ENCODE data around the gene CDHR3. TPM values are rescaled to one million over a fixed set of nuclear protein-coding genes. Genes with fewer than 3 reads are reported as not detected.

CDHR3 gene
- polyA plus RNA-seq, 1 donor from 2014 or later = 2.9 TPM

DNA sequence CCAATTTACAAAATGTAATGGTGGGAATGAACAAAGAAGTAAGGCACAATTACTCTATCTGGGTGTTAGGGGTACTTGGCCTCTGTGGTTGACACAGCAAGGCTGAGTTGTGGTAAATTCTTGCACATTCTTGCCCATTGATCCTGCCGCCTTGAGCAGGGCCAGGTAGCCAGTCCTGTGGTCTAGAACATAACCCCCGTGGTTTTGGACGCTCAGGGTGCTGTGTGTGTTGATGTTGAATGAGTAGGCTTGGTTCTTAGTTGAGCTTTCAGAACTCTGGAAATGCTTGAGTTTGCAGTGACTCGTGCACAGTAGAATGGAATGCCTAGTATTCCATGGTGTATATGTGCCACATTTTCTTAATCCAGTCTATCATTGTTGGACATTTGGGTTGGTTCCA, 42.3 kb upstream of the CDHR3 start:
- no peak for TF ChIP-seq EZH2 (IDR thresholded peaks at IDR 0.05; ENCODE audit: borderline replicate concordance, insufficient read depth, low read length, poor library complexity, severe bottlenecking)
- TF ChIP-seq POLR2AphosphoS5 (IDR thresholded peaks at IDR 0.05) = no peak
- no peak for TF ChIP-seq EP300 (conservative IDR thresholded peaks at IDR 0.05; ENCODE audit: poor library complexity, severe bottlenecking)
- no peak for TF ChIP-seq SMC3 (conservative IDR thresholded peaks at IDR 0.05; ENCODE audit: poor library complexity)
- TF ChIP-seq, protein P1, sequence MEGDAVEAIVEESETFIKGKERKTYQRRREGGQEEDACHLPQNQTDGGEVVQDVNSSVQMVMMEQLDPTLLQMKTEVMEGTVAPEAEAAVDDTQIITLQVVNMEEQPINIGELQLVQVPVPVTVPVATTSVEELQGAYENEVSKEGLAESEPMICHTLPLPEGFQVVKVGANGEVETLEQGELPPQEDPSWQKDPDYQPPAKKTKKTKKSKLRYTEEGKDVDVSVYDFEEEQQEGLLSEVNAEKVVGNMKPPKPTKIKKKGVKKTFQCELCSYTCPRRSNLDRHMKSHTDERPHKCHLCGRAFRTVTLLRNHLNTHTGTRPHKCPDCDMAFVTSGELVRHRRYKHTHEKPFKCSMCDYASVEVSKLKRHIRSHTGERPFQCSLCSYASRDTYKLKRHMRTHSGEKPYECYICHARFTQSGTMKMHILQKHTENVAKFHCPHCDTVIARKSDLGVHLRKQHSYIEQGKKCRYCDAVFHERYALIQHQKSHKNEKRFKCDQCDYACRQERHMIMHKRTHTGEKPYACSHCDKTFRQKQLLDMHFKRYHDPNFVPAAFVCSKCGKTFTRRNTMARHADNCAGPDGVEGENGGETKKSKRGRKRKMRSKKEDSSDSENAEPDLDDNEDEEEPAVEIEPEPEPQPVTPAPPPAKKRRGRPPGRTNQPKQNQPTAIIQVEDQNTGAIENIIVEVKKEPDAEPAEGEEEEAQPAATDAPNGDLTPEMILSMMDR (IDR thresholded peaks at IDR 0.05; ENCODE audit: poor library complexity, severe bottlenecking) = no peak
- TF ChIP-seq TAF1 (IDR thresholded peaks at IDR 0.05; ENCODE audit: low read depth) = no peak
- TF ChIP-seq, protein P2, sequence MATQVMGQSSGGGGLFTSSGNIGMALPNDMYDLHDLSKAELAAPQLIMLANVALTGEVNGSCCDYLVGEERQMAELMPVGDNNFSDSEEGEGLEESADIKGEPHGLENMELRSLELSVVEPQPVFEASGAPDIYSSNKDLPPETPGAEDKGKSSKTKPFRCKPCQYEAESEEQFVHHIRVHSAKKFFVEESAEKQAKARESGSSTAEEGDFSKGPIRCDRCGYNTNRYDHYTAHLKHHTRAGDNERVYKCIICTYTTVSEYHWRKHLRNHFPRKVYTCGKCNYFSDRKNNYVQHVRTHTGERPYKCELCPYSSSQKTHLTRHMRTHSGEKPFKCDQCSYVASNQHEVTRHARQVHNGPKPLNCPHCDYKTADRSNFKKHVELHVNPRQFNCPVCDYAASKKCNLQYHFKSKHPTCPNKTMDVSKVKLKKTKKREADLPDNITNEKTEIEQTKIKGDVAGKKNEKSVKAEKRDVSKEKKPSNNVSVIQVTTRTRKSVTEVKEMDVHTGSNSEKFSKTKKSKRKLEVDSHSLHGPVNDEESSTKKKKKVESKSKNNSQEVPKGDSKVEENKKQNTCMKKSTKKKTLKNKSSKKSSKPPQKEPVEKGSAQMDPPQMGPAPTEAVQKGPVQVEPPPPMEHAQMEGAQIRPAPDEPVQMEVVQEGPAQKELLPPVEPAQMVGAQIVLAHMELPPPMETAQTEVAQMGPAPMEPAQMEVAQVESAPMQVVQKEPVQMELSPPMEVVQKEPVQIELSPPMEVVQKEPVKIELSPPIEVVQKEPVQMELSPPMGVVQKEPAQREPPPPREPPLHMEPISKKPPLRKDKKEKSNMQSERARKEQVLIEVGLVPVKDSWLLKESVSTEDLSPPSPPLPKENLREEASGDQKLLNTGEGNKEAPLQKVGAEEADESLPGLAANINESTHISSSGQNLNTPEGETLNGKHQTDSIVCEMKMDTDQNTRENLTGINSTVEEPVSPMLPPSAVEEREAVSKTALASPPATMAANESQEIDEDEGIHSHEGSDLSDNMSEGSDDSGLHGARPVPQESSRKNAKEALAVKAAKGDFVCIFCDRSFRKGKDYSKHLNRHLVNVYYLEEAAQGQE (IDR thresholded peaks at IDR 0.05; ENCODE audit: borderline replicate concordance) = no peak
- no peak for TF ChIP-seq RAD21 (conservative IDR thresholded peaks at IDR 0.05)
- TF ChIP-seq MXI1 (conservative IDR thresholded peaks at IDR 0.05; ENCODE audit: poor library complexity, severe bottlenecking) = no peak
- H3K4me2 ChIP-seq (ENCODE audit: low read length) = no peak overlapping the region
- peaks cover 7% of the 10 kb centered on the region for H3K9me3 ChIP-seq (ENCODE audit: low read length)
- H3K36me3 ChIP-seq (ENCODE audit: insufficient read depth, low read length) = no peaks in the 10 kb centered on the region
- H3K79me2 ChIP-seq (replicated peaks; ENCODE audit: insufficient read depth, low read length) = no peaks in the 10 kb centered on the region
- no peaks in the 10 kb centered on the region for H3F3A ChIP-seq (ENCODE audit: insufficient read depth, low read length, poor library complexity, severe bottlenecking)
- no peaks in the 10 kb centered on the region for H3K9me2 ChIP-seq (ENCODE audit: insufficient read depth, low read length)
- H3K4me3 ChIP-seq (ENCODE audit: low read length) = no peak overlapping the region
- H3K9ac ChIP-seq (ENCODE audit: low read length) = no peak overlapping the region
- no peaks in the 10 kb centered on the region for H4K20me1 ChIP-seq (ENCODE audit: insufficient read depth)
- no peak overlapping the region for H3K27ac ChIP-seq (ENCODE audit: low read length)
- H2AFZ ChIP-seq (ENCODE audit: low read depth, low read length) = no peak overlapping the region
- H3K27me3 ChIP-seq (ENCODE audit: insufficient read depth, low read depth, low read length) = no peaks in the 10 kb centered on the region

DNA sequence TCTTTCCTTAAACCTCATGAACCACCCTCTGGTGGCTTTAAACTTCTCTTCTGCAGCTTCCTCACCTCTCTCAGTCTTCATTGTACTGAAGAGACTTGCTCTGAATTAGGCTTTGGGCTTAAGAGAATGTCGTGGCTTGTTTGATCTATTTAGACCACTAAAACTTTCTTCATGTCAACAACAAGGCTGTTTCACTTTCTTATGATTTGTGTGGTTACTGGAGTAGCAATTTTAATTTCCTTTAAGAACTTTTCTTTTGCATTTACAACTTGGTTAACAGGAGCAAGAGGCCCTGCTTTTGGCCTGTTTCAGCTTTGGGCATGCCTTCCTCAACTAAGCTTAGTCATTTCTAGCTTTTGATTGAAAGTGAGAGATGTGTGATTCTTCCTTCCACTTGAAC, 38.1 kb upstream of the CDHR3 start:
- H3K27ac ChIP-seq (ENCODE audit: low read length) = no peak overlapping the region
- peaks cover 7% of the 10 kb centered on the region for H3K9me3 ChIP-seq (ENCODE audit: low read length)
- H3K79me2 ChIP-seq (replicated peaks; ENCODE audit: insufficient read depth, low read length) = no peaks in the 10 kb centered on the region
- no peaks in the 10 kb centered on the region for H3K9me2 ChIP-seq (ENCODE audit: insufficient read depth, low read length)
- no peaks in the 10 kb centered on the region for H3K36me3 ChIP-seq (ENCODE audit: insufficient read depth, low read length)
- no peak overlapping the region for H3K4me3 ChIP-seq (ENCODE audit: low read length)
- H3K27me3 ChIP-seq (ENCODE audit: insufficient read depth, low read depth, low read length) = no peaks in the 10 kb centered on the region
- no peaks in the 10 kb centered on the region for H3F3A ChIP-seq (ENCODE audit: insufficient read depth, low read length, poor library complexity, severe bottlenecking)
- no peak overlapping the region for H3K9ac ChIP-seq (ENCODE audit: low read length)
- no peak for TF ChIP-seq MXI1 (conservative IDR thresholded peaks at IDR 0.05; ENCODE audit: poor library complexity, severe bottlenecking)
- TF ChIP-seq, protein P2 (IDR thresholded peaks at IDR 0.05; ENCODE audit: borderline replicate concordance) = no peak
- no peak for TF ChIP-seq RAD21 (conservative IDR thresholded peaks at IDR 0.05)
- TF ChIP-seq POLR2AphosphoS5 (IDR thresholded peaks at IDR 0.05) = no peak
- TF ChIP-seq EZH2 (IDR thresholded peaks at IDR 0.05; ENCODE audit: borderline replicate concordance, insufficient read depth, low read length, poor library complexity, severe bottlenecking) = no peak
- no peak for TF ChIP-seq TAF1 (IDR thresholded peaks at IDR 0.05; ENCODE audit: low read depth)
- no peak for TF ChIP-seq EP300 (conservative IDR thresholded peaks at IDR 0.05; ENCODE audit: poor library complexity, severe bottlenecking)
- TF ChIP-seq, protein P1 (IDR thresholded peaks at IDR 0.05; ENCODE audit: poor library complexity, severe bottlenecking) = no peak
- H3K4me2 ChIP-seq (ENCODE audit: low read length) = no peak overlapping the region
- no peaks in the 10 kb centered on the region for H4K20me1 ChIP-seq (ENCODE audit: insufficient read depth)
- H2AFZ ChIP-seq (ENCODE audit: low read depth, low read length) = no peak overlapping the region
